OCI-LY7 (cell line): ENCODE measurements around the gene CNKSR2. TPM values are rescaled to one million over a fixed set of nuclear protein-coding genes. Genes with fewer than 3 reads are reported as not detected.

Experiments
- BruUV-seq: library from RNA; stranded (reverse); fragments of 400-500 nt; replicated peaks from 2 replicates; lab custom pipeline; 2021; lab: Mats Ljungman, UMichigan
- CTCF ChIA-PET: fragments of 300-600 bp; sonication (Branson Sonifier 250); formaldehyde crosslinking; loops from one replicate; lab custom pipeline; 2022; ENCODE audit warnings: antibody characterized with exemption; ENCODE audit not compliant: unreplicated experiment; lab: Charles Lee
- POLR2A ChIA-PET: fragments of 300-600 bp; sonication (Branson Sonifier 250); formaldehyde crosslinking; loops from one replicate; lab custom pipeline; 2022; ENCODE audit warnings: antibody characterized with exemption; lab: Charles Lee
- DNase-seq: peaks from one replicate; pipeline ENCODE4 v3.0.0-alpha.2; 2015; ENCODE audit warnings: low spot score
- H2AFZ ChIP-seq: fragments of 200-600 bp; sonication (generic), shearing (Covaris generic); 2 replicates; pipeline ENCODE4 v1.6.1; 2014; ENCODE audit warnings: mild to moderate bottlenecking, antibody characterized with exemption, low read length, moderate library complexity
- H3K27ac ChIP-seq: fragments of 200-600 bp; sonication (generic); 2 replicates; pipeline ENCODE4 v1.5.1; 2014; ENCODE audit warnings: mixed run types, low read depth, mild to moderate bottlenecking, moderate library complexity, low read length, inconsistent platforms; ENCODE audit not compliant: poor library complexity, severe bottlenecking
- H3K36me3 ChIP-seq: fragments of 200-600 bp; sonication (generic); 2 replicates; pipeline ENCODE4 v1.6.1; 2014; ENCODE audit warnings: mild to moderate bottlenecking, antibody characterized with exemption, low read length, moderate library complexity, mixed read lengths; ENCODE audit not compliant: insufficient read depth
- H3K4me1 ChIP-seq: fragments of 200-600 bp; sonication (generic); 2 replicates; pipeline ENCODE4 v1.5.1; 2014; ENCODE audit warnings: mild to moderate bottlenecking, low read length; ENCODE audit not compliant: insufficient read depth, poor library complexity, severe bottlenecking
- H3K4me2 ChIP-seq: fragments of 200-600 bp; sonication (generic); 2 replicates; pipeline ENCODE4 v1.6.1; 2014; ENCODE audit warnings: mild to moderate bottlenecking, low read length
- H3K4me3 ChIP-seq: fragments of 200-600 bp; sonication (generic); 2 replicates; pipeline ENCODE4 v1.5.1; 2014; ENCODE audit warnings: mild to moderate bottlenecking, low read depth, low read length; ENCODE audit not compliant: poor library complexity, severe bottlenecking
- H3K79me2 ChIP-seq: fragments of 200-600 bp; sonication (generic); 2 replicates; pipeline ENCODE4 v1.6.1; 2016; ENCODE audit warnings: low read depth, mild to moderate bottlenecking, low read length, moderate library complexity, mixed read lengths; ENCODE audit not compliant: insufficient read depth
- H3K9me2 ChIP-seq: fragments of 200-600 bp; sonication (generic); 2 replicates; pipeline ENCODE4 v1.6.1; 2016; ENCODE audit warnings: mild to moderate bottlenecking, low read length, mixed read lengths; ENCODE audit not compliant: insufficient read depth
- H3K9me3 ChIP-seq: fragments of 200-600 bp; sonication (generic); 2 replicates; pipeline ENCODE4 v1.6.1; 2014; ENCODE audit warnings: mild to moderate bottlenecking, mixed run types, low read length, mixed read lengths
- H4K20me1 ChIP-seq: fragments of 200-600 bp; sonication (generic); 2 replicates; pipeline ENCODE4 v1.6.1; 2014; ENCODE audit warnings: mild to moderate bottlenecking, antibody characterized with exemption, low read length, moderate library complexity, mixed read lengths; ENCODE audit not compliant: insufficient read depth
- EZH2phosphoT487 ChIP-seq: fragments of 200-600 bp; sonication (generic); IDR thresholded peaks from 2 replicates; pipeline ENCODE4 v1.6.1; 2018; ENCODE audit warnings: low read depth, borderline replicate concordance, mild to moderate bottlenecking, mixed run types, antibody characterized with exemption, low read length, moderate library complexity, mixed read lengths
- intact Hi-C: fragments of 100-400 bp; cut with micrococcal nuclease; formaldehyde crosslinking; loops from one replicate; pipeline ENCODE4 v1.10.0; 2022; ENCODE audit not compliant: unreplicated experiment
- total RNA-seq, 2 experiments: library from RNA; depleted of rRNA in 1 of 2; stranded (reverse); fragments of >200 nt in 1 of 2; shearing (Covaris generic) in 1 of 2; gene quantifications; 2 replicates each; pipeline ENCODE4 v1.2.3, GENCODE V29; 2014 to 2022
- TF ChIP-seq, protein P1 (sequence below): fragments of 200-600 bp; sonication (generic); conservative IDR thresholded peaks from 2 replicates; pipeline ENCODE4 v1.5.1; 2014; ENCODE audit warnings: mild to moderate bottlenecking, antibody characterized with exemption, low read length, moderate library complexity, mixed read lengths

CNKSR2 gene
- total RNA-seq, 2 experiments from 2014 or later: not detected

DNA sequence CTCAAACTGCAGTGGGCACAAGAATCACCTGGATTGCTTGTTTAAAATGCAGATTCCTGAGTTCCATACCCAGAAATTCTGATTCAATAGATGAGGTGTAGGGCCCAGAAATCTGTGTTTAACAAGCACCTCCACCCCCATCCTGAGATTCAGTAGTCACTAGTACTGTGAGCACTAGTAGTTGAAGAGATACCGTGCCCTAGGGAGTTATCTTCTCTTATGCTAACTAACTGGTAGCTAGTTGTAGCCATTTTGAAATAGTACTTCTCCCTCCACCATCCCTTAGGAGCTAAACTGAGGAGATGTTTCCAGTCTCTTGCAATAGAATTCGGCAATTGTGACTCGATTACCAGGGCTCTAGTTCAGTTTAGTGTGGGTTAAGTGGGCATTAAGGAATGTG, 265.6 kb downstream of the CNKSR2 start:
- Histone ChIP-seq H3K27ac (no peak overlapping the region), H3K4me1 (no peaks in the 10 kb centered on the region), H3K79me2 (no peaks in the 10 kb centered on the region), H3K4me3 (no peak overlapping the region), H3K36me3 (no peaks in the 10 kb centered on the region), H3K9me3 (no peaks in the 10 kb centered on the region), H3K9me2 (no peaks in the 10 kb centered on the region), H2AFZ (no peak overlapping the region), H3K4me2 (no peak overlapping the region), H4K20me1 (no peaks in the 10 kb centered on the region)
- CTCF ChIA-PET: no interaction called here
- intact Hi-C loops: no loop called here
- POLR2A ChIA-PET: no interaction called here
- TF ChIP-seq EZH2phosphoT487: no peak
- TF ChIP-seq, protein P1, sequence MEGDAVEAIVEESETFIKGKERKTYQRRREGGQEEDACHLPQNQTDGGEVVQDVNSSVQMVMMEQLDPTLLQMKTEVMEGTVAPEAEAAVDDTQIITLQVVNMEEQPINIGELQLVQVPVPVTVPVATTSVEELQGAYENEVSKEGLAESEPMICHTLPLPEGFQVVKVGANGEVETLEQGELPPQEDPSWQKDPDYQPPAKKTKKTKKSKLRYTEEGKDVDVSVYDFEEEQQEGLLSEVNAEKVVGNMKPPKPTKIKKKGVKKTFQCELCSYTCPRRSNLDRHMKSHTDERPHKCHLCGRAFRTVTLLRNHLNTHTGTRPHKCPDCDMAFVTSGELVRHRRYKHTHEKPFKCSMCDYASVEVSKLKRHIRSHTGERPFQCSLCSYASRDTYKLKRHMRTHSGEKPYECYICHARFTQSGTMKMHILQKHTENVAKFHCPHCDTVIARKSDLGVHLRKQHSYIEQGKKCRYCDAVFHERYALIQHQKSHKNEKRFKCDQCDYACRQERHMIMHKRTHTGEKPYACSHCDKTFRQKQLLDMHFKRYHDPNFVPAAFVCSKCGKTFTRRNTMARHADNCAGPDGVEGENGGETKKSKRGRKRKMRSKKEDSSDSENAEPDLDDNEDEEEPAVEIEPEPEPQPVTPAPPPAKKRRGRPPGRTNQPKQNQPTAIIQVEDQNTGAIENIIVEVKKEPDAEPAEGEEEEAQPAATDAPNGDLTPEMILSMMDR: no peak
- BruUV-seq: no TSS peak
- no peak for DNase-seq

- H3K27ac ChIP-seq: no peak overlapping the region
- TF ChIP-seq, protein P1: no peak
- TF ChIP-seq EZH2phosphoT487: no peak
- H3K79me2 ChIP-seq: no peaks in the 10 kb centered on the region
- no peaks in the 10 kb centered on the region for H3K36me3 ChIP-seq
- BruUV-seq: no TSS peak
- intact Hi-C loops: no loop called here
- H3K9me3 ChIP-seq: no peaks in the 10 kb centered on the region
- ChIA-PET CTCF (no interaction called here), POLR2A (no interaction called here)
- no peak overlapping the region for H3K4me2 ChIP-seq
- DNase-seq: no peak
- no peak overlapping the region for H2AFZ ChIP-seq
- no peak overlapping the region for H3K4me3 ChIP-seq
- H3K9me2 ChIP-seq: no peaks in the 10 kb centered on the region
- H3K4me1 ChIP-seq: no peaks in the 10 kb centered on the region
- H4K20me1 ChIP-seq: no peaks in the 10 kb centered on the region
These were observed 271.2 kb downstream of the CNKSR2 start for GRCh38 chrX:21645431-21645830.

- Histone ChIP-seq H3K4me2 (no peak overlapping the region), H2AFZ (no peak overlapping the region), H3K9me2 (no peaks in the 10 kb centered on the region), H3K9me3 (no peaks in the 10 kb centered on the region), H3K27ac (no peak overlapping the region), H3K4me3 (no peak overlapping the region), H4K20me1 (no peaks in the 10 kb centered on the region), H3K36me3 (no peaks in the 10 kb centered on the region), H3K4me1 (no peaks in the 10 kb centered on the region), H3K79me2 (no peaks in the 10 kb centered on the region)
- POLR2A ChIA-PET: no interaction called here
- CTCF ChIA-PET: no interaction called here
- no peak for DNase-seq
- intact Hi-C loops: no loop called here
- BruUV-seq: no TSS peak
- no peak for TF ChIP-seq EZH2phosphoT487
- TF ChIP-seq, protein P1: no peak
These were observed 271.7 kb downstream of the CNKSR2 start for GRCh38 chrX:21645886-21646285.
